Parathyroid adenoma (tissue), 2 donors: ENCODE measurements around the gene IER3IP1.

Experiments
- H2AFZ ChIP-seq: fragments of 300-600 bp; sonication (generic); one replicate; pipeline ENCODE4 v1.7.0; 2017; ENCODE audit warnings: antibody characterized with exemption, mild to moderate bottlenecking
- H3K27ac ChIP-seq: fragments of 300-600 bp; sonication (generic); one replicate; pipeline ENCODE4 v1.7.0; 2017
- H3K27me3 ChIP-seq: fragments of 300-600 bp; sonication (generic); one replicate; pipeline ENCODE4 v1.7.0; 2017; ENCODE audit warnings: low read length; ENCODE audit not compliant: control insufficient read depth, insufficient read depth
- H3K36me3 ChIP-seq: fragments of 300-600 bp; sonication (generic); one replicate; pipeline ENCODE4 v1.7.0; 2017; ENCODE audit warnings: low read length; ENCODE audit not compliant: control insufficient read depth, insufficient read depth
- H3K4me1 ChIP-seq: fragments of 300-600 bp; sonication (generic); one replicate; pipeline ENCODE4 v1.7.0; 2017; ENCODE audit warnings: control low read depth
- H3K4me2 ChIP-seq: fragments of 300-600 bp; sonication (generic); one replicate; pipeline ENCODE4 v1.7.0; 2017; ENCODE audit warnings: low read length
- H3K4me3 ChIP-seq: fragments of 300-600 bp; sonication (generic); one replicate; pipeline ENCODE4 v1.7.0; 2017; ENCODE audit warnings: low read depth, low read length
- H3K79me2 ChIP-seq: fragments of 300-600 bp; sonication (generic); one replicate; pipeline ENCODE4 v1.7.0; 2017; ENCODE audit warnings: control low read depth
- H3K9ac ChIP-seq: fragments of 300-600 bp; sonication (generic); one replicate; pipeline ENCODE4 v1.7.0; 2017; ENCODE audit warnings: mild to moderate bottlenecking
- H3K9me3 ChIP-seq: fragments of 300-600 bp; sonication (generic); one replicate; pipeline ENCODE4 v1.7.0; 2017; ENCODE audit warnings: low read length; ENCODE audit not compliant: control insufficient read depth
- TF ChIP-seq, protein P1 (sequence below): fragments of 300-600 bp; sonication (generic); IDR thresholded peaks from one replicate; pipeline ENCODE4 v1.7.0; 2017; ENCODE audit warnings: antibody characterized with exemption, mild to moderate bottlenecking
- donor health status: primary hyperparathyroidism.

Gene IER3IP1

DNA sequence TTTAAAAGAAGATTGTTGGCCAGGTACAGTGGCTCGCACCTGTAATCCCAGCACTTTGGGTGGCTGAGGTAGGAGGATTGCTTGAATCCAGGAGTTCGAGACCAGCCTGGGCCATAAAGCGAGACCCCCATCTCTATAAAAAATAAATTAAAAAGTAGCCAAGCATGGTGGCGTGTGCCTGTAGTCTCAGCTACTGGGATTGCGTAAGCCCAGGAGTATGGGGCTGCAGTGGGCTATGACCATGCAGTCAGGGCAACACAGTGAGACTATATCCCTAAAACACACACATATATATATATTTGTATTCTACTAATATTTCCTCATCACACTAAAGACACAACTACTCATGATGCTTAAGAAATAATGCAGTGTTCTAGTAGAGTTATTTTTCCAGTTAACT lies 33.0 kb downstream of the IER3IP1 start:
- H3K27ac ChIP-seq, result no peak overlapping the region
- H3K79me2 ChIP-seq, result no peaks in the 10 kb centered on the region
- H3K36me3 ChIP-seq, result no peaks in the 10 kb centered on the region
- H2AFZ ChIP-seq, result no peak overlapping the region
- H3K4me1 ChIP-seq, result no peaks in the 10 kb centered on the region
- H3K4me3 ChIP-seq, result no peak overlapping the region
- no peaks in the 10 kb centered on the region for H3K27me3 ChIP-seq
- H3K4me2 ChIP-seq, result no peak overlapping the region
- no peaks in the 10 kb centered on the region for H3K9me3 ChIP-seq
- TF ChIP-seq, protein P1, sequence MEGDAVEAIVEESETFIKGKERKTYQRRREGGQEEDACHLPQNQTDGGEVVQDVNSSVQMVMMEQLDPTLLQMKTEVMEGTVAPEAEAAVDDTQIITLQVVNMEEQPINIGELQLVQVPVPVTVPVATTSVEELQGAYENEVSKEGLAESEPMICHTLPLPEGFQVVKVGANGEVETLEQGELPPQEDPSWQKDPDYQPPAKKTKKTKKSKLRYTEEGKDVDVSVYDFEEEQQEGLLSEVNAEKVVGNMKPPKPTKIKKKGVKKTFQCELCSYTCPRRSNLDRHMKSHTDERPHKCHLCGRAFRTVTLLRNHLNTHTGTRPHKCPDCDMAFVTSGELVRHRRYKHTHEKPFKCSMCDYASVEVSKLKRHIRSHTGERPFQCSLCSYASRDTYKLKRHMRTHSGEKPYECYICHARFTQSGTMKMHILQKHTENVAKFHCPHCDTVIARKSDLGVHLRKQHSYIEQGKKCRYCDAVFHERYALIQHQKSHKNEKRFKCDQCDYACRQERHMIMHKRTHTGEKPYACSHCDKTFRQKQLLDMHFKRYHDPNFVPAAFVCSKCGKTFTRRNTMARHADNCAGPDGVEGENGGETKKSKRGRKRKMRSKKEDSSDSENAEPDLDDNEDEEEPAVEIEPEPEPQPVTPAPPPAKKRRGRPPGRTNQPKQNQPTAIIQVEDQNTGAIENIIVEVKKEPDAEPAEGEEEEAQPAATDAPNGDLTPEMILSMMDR, result no peak
- no peak overlapping the region for H3K9ac ChIP-seq

DNA sequence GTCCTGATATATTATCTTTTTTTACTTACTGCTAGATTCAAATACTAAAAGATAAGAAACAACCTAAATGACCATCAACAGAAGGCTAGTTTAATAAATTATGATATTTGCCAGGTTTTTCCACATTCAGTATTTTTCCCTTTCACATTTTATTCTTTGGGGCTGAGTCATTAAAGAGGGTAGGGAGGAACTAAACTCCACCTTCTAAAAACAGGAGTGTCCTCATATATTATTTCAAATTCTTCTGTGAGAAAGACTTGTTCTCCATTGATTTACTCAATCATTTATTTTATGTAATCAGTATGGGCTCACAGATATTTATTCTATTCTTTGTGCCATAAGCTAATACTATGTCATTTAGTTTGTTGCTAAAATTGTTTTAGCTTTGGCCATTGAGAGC lies 34.9 kb downstream of the IER3IP1 start:
- H3K4me2 ChIP-seq, result no peak overlapping the region
- H3K27ac ChIP-seq, result no peak overlapping the region
- TF ChIP-seq, protein P1, result no peak
- H3K9ac ChIP-seq, result no peak overlapping the region
- H3K79me2 ChIP-seq, result no peaks in the 10 kb centered on the region
- no peaks in the 10 kb centered on the region for H3K9me3 ChIP-seq
- no peaks in the 10 kb centered on the region for H3K4me1 ChIP-seq
- H3K27me3 ChIP-seq, result no peaks in the 10 kb centered on the region
- no peak overlapping the region for H3K4me3 ChIP-seq
- no peak overlapping the region for H2AFZ ChIP-seq
- H3K36me3 ChIP-seq, result no peaks in the 10 kb centered on the region

DNA sequence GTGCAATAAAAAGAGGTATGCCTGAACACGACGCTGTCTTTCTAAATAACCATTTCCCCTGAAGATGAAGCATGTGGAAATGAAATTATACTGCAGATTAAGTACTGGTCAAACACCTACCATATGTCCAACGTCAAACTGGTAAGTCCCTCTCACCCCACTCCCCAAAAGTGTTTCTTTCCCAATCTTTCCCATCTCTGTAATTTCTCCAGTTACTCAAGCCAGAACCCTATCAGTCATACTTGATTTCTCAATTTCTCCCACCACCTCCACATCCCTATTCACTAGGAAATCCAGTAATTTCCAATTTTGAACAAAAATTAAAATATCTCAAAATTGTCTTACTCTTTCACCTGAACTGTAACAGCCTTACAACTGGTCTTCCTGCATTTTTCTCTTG lies 55.0 kb downstream of the IER3IP1 start:
- no peak overlapping the region for H2AFZ ChIP-seq
- H3K4me2 ChIP-seq, result no peak overlapping the region
- no peaks in the 10 kb centered on the region for H3K4me1 ChIP-seq

DNA sequence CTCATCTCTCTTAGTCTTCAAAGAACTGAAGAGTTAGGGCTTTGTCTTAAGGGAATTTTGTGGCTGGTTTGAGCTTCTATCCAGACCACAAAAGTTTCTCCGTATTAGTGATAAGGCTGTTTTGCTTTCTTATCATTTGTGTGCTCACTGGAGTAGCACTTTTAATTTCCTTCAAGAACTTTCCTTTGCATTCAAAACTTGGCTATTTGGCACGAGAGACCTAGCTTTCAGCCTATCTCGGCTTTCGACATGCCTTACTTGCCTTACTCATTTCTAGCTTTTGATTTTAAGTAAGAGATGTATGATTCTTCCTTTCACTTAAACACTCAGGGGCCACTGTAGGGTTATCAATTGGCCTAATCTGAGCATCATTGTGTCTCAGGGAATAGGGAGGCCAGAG lies 55.7 kb downstream of the IER3IP1 start:
- no peaks in the 10 kb centered on the region for H3K36me3 ChIP-seq
- H3K9ac ChIP-seq, result no peak overlapping the region
- TF ChIP-seq, protein P1, result no peak

More for the DNA sequence above, 55.0 kb downstream of the IER3IP1 start:
- no peaks in the 10 kb centered on the region for H3K27me3 ChIP-seq
- no peaks in the 10 kb centered on the region for H3K9me3 ChIP-seq
- no peak overlapping the region for H3K9ac ChIP-seq
- H3K27ac ChIP-seq, result no peak overlapping the region
- H3K4me3 ChIP-seq, result no peak overlapping the region
- no peaks in the 10 kb centered on the region for H3K36me3 ChIP-seq
- H3K79me2 ChIP-seq, result no peaks in the 10 kb centered on the region
- TF ChIP-seq, protein P1, result no peak

DNA sequence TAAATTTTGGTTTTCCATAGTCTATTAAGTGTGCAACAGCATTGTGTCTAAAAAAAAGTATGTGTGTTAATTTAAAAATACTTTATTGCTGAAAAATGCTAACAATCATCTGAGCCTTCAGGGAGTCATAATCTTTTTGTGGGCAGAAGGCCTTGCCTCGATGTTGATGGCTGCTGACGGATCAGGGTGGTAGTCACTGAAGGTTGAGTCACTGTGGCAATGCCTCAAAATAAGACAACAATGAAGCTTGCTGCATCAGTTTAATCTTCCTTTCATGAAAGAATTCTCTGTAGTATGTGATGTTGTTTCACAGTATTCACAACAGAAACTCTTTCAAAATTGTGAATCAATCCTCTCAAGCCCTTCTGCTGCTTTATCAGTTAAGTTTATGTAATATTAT lies 57.2 kb downstream of the IER3IP1 start:
- Histone ChIP-seq H3K9ac (no peak overlapping the region), H3K4me3 (no peak overlapping the region), H3K9me3 (no peaks in the 10 kb centered on the region), H3K36me3 (no peaks in the 10 kb centered on the region), H3K79me2 (no peaks in the 10 kb centered on the region), H2AFZ (no peak overlapping the region), H3K27me3 (no peaks in the 10 kb centered on the region), H3K27ac (no peak overlapping the region), H3K4me1 (no peaks in the 10 kb centered on the region), H3K4me2 (no peak overlapping the region)
- TF ChIP-seq, protein P1, result no peak

More for the DNA sequence above, 55.7 kb downstream of the IER3IP1 start:
- Histone ChIP-seq H3K4me3 (no peak overlapping the region), H3K79me2 (no peaks in the 10 kb centered on the region), H2AFZ (no peak overlapping the region), H3K4me1 (no peaks in the 10 kb centered on the region), H3K9me3 (no peaks in the 10 kb centered on the region), H3K4me2 (no peak overlapping the region), H3K27ac (no peak overlapping the region), H3K27me3 (no peaks in the 10 kb centered on the region)
